Measurements from ENCODE around the gene PXDN. TPM values are rescaled to one million over a fixed set of nuclear protein-coding genes. Genes with fewer than 3 reads are reported as not detected.

Gene PXDN
- total RNA-seq, 1 experiment from 2014 or later: 0.25 TPM

- Histone ChIP-seq H3K9me3 (no peaks in the 10 kb centered on the region), H3K27me3 (replicated peaks; ENCODE audit: control insufficient read depth, insufficient read depth, low read length) (no peaks in the 10 kb centered on the region), H3K4me1 (no peaks in the 10 kb centered on the region), H3K4me3 (ENCODE audit: low read depth, low read length) (no peak overlapping the region), H3K36me3 (ENCODE audit: control insufficient read depth, insufficient read depth, low read length) (no peaks in the 10 kb centered on the region)
- intact Hi-C loops (cut with micrococcal nuclease; ENCODE audit: unreplicated experiment): no loop called here
- ChIA-PET POLR2A (no interaction called here), CTCF (no interaction called here)
- H3K36me3 Mint-ChIP-seq (ENCODE audit: insufficient read depth, unreplicated experiment): no peaks in the 10 kb centered on the region
- DNase-seq: no peak
- H3K4me1 Mint-ChIP-seq (ENCODE audit: low read depth, unreplicated experiment): no peaks in the 10 kb centered on the region
- H3K27ac Mint-ChIP-seq (ENCODE audit: unreplicated experiment): no peak overlapping the region
- TF ChIP-seq CTCF (IDR thresholded peaks at IDR 0.05; ENCODE audit: insufficient read depth in 1 of 2, low read depth in 1 of 2, low read length in 1 of 2, severe bottlenecking in 1 of 2, unreplicated experiment in 1 of 2): no peak
- no TSS peak for BruUV-seq (replicated peaks)
- peaks cover 4% of the 10 kb centered on the region for H3K27me3 Mint-ChIP-seq (ENCODE audit: insufficient read depth, unreplicated experiment)
- no peak overlapping the region for H3K4me3 Mint-ChIP-seq (ENCODE audit: unreplicated experiment)
- H3K9me3 Mint-ChIP-seq (ENCODE audit: unreplicated experiment): peaks cover 2% of the 10 kb centered on the region
Measured at GRCh38 chr2:1723397-1724042, 20.8 kb downstream of the PXDN start.

GRCh38 chr2:1722692-1723091, 21.6 kb downstream of the PXDN start:
- Histone ChIP-seq H3K9me3 (no peaks in the 10 kb centered on the region), H3K36me3 (ENCODE audit: control insufficient read depth, insufficient read depth, low read length) (no peaks in the 10 kb centered on the region), H3K4me1 (no peaks in the 10 kb centered on the region), H3K4me3 (ENCODE audit: low read depth, low read length) (no peak overlapping the region), H3K27me3 (replicated peaks; ENCODE audit: control insufficient read depth, insufficient read depth, low read length) (no peaks in the 10 kb centered on the region)
- ChIA-PET POLR2A (no interaction called here), CTCF (no interaction called here)
- H3K36me3 Mint-ChIP-seq (ENCODE audit: insufficient read depth, unreplicated experiment): no peaks in the 10 kb centered on the region
- H3K9me3 Mint-ChIP-seq (ENCODE audit: unreplicated experiment): peaks cover 11% of the 10 kb centered on the region
- no peak overlapping the region for H3K4me3 Mint-ChIP-seq (ENCODE audit: unreplicated experiment)
- no peak overlapping the region for H3K27ac Mint-ChIP-seq (ENCODE audit: unreplicated experiment)
- DNase-seq: no peak
- BruUV-seq (replicated peaks): no TSS peak
- peaks cover 4% of the 10 kb centered on the region for H3K27me3 Mint-ChIP-seq (ENCODE audit: insufficient read depth, unreplicated experiment)
- no peak for TF ChIP-seq CTCF (IDR thresholded peaks at IDR 0.05; ENCODE audit: insufficient read depth in 1 of 2, low read depth in 1 of 2, low read length in 1 of 2, severe bottlenecking in 1 of 2, unreplicated experiment in 1 of 2)
- intact Hi-C loops (cut with micrococcal nuclease; ENCODE audit: unreplicated experiment): no loop called here
- no peaks in the 10 kb centered on the region for H3K4me1 Mint-ChIP-seq (ENCODE audit: low read depth, unreplicated experiment)

GRCh38 chr2:1721706-1722646, 22.3 kb downstream of the PXDN start:
- no peak overlapping the region for H3K27ac Mint-ChIP-seq (ENCODE audit: unreplicated experiment)
- Histone ChIP-seq H3K27me3 (replicated peaks; ENCODE audit: control insufficient read depth, insufficient read depth, low read length) (no peaks in the 10 kb centered on the region), H3K4me1 (no peaks in the 10 kb centered on the region), H3K4me3 (ENCODE audit: low read depth, low read length) (no peak overlapping the region), H3K9me3 (no peaks in the 10 kb centered on the region), H3K36me3 (ENCODE audit: control insufficient read depth, insufficient read depth, low read length) (no peaks in the 10 kb centered on the region)
- peaks cover 4% of the 10 kb centered on the region for H3K27me3 Mint-ChIP-seq (ENCODE audit: insufficient read depth, unreplicated experiment)
- no peak for TF ChIP-seq CTCF (IDR thresholded peaks at IDR 0.05; ENCODE audit: insufficient read depth in 1 of 2, low read depth in 1 of 2, low read length in 1 of 2, severe bottlenecking in 1 of 2, unreplicated experiment in 1 of 2)
- ChIA-PET CTCF (no interaction called here), POLR2A (no interaction called here)
- no peaks in the 10 kb centered on the region for H3K4me1 Mint-ChIP-seq (ENCODE audit: low read depth, unreplicated experiment)
- BruUV-seq (replicated peaks): no TSS peak
- intact Hi-C loops (cut with micrococcal nuclease; ENCODE audit: unreplicated experiment): no loop called here
- no peaks in the 10 kb centered on the region for H3K36me3 Mint-ChIP-seq (ENCODE audit: insufficient read depth, unreplicated experiment)
- no peak overlapping the region for H3K4me3 Mint-ChIP-seq (ENCODE audit: unreplicated experiment)
- peaks cover 13% of the 10 kb centered on the region for H3K9me3 Mint-ChIP-seq (ENCODE audit: unreplicated experiment)
- no peak for DNase-seq
